ENCODE results near the gene C11orf68.

C11orf68 gene

GRCh38 chr11:65871811-65872548, 46.9 kb downstream of the C11orf68 start:
- DNase-seq (ENCODE audit: low spot score) = no peak

GRCh38 chr11:65870706-65871681, 47.9 kb downstream of the C11orf68 start:
- no peak for DNase-seq (ENCODE audit: low spot score)

- DNase-seq (ENCODE audit: low spot score) = no peak
These were observed 48.6 kb downstream of the C11orf68 start for GRCh38 chr11:65870307-65870658.

- DNase-seq (ENCODE audit: low spot score) = no peak
These were observed 49.1 kb downstream of the C11orf68 start for GRCh38 chr11:65869643-65870306.

- DNase-seq (ENCODE audit: low spot score) = no peak
These were observed 50.0 kb downstream of the C11orf68 start for GRCh38 chr11:65868907-65869306.

- DNase-seq (ENCODE audit: low spot score) = no peak
These were observed 50.7 kb downstream of the C11orf68 start for GRCh38 chr11:65868076-65868667.

GRCh38 chr11:65867284-65868071, 51.4 kb downstream of the C11orf68 start:
- DNase-seq (ENCODE audit: low spot score) = no peak

All from kidney tubule cell (primary cell).